HG02870 (cell line): Measurements from ENCODE around the gene MAPK4.
"Not testable (repeated sequence)": the region's sequence is repeated elsewhere in the genome, so short reads cannot be mapped to it uniquely, and the experiment has no call there.

ENCODE experiments used
- ATAC-seq: cut with Tn5 transposase; IDR thresholded peaks from one replicate; pipeline ENCODE4 v1.9.1; 2021; ENCODE audit warnings: mild to moderate bottlenecking, moderate library complexity; ENCODE audit not compliant: unreplicated experiment

MAPK4 gene

DNA sequence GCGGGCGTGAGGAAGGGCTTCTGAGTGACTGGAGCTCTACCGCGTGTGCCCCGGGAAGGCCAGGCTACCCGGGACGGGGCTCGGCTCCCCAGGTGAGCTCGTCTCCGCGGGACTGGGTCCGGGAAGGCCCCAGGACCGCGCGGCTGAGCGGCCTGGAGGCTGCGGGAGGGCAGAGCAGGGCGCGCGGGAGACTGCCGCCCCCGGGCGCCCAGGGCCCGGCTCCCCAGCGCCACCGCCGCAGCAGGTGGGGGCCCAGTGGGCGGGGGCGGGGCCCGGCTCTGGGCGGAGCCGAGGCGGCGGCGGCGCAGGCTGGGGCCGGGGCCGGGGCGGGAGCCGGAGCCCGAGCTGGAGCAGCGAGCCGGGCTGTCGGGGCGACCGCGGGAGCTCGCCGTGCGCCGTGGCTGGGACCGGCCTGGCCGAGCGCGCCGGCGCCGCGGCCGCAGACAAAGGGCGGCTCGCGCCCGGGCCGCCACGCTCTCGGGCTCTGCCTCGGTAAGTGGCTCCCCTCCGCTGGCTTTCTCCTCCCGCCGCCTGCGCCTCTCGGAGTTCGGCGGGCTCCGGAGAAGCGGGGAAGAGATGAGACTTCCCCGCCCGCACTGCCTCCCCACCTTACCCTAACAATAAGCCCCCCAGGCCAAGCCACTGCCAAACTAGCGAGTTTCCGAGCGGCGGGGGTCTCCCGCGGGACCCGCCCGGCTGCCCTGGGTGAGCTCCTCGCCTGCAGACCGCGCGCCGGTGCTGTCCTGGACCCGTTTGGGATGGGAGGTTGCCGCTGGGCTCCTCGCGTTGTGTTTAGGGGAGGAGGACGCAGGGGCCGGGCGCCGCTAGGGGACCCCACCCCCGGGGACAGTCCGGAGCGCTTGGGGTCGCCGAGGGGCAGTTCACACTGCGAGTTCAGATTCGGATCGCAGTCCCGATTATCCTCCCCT lies at the start of gene MAPK4:
MAPK4 (plus strand) TSS at position 336 of the 929 bp plus-strand sequence. CDS start 103,872 bp downstream, outside the sequence.
- ATAC-seq, result peak; percentile 58

DNA sequence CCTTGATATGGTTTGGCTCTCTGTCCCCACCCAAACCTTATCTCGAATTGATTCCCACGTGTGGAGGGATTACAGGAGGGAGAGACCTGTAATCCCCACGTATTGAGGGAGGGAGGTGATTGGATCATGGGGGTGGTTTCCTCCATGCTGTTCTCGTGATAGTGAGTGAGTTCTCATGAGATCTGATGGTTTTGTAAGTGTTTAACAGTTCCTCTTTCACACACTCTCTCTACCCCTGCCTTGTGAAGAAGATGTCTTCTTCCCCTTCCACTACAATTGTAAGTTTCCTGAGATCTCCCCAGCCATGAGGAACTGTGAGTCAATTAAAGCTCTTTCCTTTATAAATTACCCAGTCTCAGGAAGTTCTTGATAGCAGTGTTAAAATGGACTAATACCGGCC lies 42.6 kb upstream of the MAPK4 start:
- ATAC-seq, result not testable (repeated sequence)

DNA sequence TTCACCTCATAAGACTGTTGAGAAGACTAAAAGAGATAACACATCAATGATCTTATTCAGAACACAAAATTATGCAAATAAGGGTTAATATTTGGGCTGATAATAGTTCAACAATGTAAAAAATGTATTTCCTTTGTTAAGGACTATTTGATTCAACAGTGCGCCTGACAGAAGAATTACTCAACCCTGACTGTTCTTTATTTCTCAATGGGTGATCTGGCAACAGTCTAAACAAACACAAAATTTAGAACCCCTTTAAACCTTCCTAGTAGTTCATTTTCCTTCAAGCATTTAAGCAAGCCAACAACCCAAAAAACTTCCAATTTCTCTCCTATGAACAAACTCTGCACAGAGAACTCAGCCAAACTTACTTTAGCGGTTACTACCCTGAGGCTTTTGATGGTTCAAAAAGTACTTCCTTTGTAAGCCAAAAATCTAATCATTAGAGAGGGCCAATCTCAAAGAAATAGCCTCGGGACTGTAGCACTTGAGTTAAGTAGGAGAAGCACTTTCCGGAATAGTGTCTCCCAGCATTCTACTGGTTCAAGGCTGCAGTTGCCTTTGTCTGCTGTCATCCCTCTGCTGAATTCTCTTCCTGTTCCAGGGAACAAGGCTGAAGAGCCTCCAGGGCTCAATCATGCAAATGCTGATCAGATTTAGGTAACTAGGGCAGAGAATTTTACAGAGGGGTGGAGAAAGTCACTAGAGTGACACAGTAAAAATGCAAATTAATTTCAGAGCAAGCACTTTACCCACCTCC lies 40.9 kb upstream of the MAPK4 start:
- ATAC-seq, result no peak

DNA sequence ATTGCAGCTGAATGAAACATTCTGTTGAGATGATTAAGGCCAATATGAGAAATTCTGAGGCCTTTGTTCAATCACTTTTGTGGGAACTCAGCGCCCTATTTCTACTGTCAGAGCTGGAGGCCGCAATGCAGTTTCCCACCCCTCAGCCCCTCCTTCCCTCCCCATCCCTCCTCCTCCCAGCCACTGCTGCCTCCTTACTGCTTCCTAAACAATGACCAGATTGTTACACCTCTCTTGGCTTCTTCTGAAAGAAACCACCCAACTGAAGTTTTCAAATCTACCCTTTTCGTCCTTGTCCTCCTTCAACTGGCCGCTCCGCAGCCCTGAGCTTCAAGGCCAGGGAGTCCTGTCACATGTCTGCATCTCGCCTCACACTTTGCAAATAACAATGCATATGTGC lies 36.7 kb upstream of the MAPK4 start:
- no peak for ATAC-seq

DNA sequence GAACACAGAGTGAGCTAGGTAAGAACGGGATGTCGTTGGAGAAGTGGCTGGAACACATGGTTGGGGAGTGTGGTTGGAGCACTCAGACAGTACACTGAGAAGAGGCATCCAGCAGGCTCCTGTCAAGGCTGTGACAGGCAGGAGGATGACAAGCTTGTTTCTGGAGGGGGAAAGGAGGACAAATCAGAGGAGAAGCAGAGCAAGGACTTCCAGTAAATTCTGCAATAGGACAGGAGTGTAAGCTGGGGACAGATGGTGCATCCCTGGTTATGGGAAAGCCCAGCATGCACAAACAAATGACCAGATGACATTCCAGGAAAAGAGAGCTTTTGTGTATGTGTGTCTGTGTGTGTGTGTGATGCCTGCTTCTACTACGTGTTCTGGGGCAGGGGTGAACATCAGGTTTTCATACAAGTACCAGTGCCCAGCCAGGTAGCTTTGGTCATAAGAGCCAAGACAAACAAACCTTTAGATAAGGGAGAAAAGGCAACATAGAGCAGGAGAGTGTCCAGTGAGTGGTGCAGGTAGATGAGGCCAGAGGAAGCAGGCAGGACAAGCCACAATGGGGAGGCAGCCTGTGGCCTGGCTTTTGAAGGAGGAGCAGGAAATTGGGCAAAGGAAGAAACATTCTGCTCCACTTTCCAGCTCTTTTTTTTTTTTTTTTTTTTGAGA lies 32.1 kb upstream of the MAPK4 start:
- no peak for ATAC-seq

DNA sequence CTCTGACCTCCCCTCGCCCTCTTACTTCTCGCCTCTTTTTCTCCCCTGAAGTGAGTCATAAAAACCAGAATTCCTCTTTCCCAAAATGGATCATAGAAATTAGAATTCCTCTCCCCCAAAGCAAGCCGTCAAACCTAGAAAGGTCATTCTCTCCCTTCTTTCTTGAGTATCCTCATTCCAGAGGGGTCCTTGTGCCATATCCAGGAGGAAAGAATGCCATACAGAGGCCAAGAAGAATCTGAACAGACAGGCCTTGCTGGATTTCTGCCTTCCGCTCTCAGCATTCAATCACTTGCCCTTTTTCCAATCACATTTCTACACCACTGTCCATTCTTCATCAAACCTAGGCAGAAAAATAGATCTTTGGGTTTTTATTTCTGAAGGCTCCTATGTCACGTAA lies 31.1 kb upstream of the MAPK4 start:
- no peak for ATAC-seq

DNA sequence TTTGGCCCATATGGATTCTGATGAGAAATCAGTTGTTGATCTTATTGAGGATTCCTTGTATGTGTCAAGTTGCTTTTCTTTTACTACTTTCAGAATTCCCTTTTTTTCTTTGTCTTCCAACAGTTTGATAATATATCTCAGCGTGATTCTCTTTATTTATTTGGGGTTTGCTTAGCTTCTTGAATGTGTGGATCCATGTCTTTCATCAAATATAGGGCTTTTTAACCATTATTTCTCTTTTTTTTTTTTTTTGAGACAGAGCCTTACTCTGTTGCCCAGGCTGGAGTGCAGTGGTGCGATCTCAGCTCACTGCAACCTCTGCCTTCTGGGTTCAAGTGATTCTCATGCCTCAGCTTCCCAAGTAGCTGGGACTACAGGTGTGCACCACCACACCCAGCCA lies 26.1 kb upstream of the MAPK4 start:
- not testable (repeated sequence) for ATAC-seq

DNA sequence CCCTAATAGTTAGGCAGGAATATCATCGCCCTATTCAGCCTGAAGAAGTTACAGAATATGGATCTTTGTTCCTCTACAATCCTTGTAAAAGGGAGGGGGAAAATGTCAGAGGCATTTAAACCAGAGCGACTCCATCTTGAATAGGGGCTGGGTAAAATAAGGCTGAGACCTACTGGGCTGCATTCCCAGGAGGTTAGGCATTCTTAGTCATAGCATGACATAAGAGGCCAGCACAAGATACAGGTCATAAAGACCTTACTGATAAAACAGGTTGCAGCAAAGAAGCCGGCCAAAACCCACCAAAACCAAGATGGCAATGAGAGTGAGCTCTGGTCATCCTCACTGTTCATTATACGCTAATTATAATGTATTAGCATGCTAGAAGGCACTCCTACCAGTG lies 15.4 kb upstream of the MAPK4 start:
- ATAC-seq, result not testable (repeated sequence)

DNA sequence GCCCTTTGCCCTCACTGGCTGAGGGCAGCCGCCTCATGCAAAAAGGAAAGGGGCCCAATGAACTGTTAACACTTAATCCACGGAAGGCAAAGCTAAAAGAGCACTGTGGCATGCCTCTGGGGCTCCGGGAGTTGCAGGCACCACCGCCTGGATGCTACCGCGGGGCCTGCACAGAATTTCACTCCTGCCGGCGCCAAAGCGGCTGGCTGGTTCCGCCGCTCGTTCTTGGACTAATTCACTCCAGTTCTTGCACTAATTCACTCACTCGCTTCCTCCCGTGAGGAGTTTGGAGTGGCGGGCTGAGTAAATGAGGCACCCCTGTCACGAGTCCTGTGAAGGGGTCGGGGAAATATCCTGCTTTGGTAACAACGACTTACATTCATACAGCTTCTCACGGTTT lies 14.0 kb upstream of the MAPK4 start:
- no peak for ATAC-seq

DNA sequence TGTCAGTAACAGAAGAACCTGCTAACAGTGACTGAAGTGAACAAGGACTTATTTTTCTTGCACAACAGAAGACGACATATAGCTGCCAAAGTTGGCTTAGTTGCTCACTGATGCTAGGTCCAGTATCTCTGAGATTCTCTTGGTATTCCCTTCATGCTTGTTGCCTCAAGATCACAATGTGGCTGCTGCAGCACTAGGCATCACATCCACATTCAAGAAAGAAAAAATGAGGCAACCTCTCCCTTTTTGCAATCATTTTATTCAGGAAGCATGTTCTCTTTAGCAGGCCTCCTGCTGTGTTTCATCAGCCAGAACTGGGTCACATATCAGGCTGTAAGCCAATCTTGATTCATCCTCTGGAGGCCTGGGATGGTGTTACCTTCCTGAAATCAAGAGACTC lies 11.7 kb upstream of the MAPK4 start:
- ATAC-seq, result no peak

DNA sequence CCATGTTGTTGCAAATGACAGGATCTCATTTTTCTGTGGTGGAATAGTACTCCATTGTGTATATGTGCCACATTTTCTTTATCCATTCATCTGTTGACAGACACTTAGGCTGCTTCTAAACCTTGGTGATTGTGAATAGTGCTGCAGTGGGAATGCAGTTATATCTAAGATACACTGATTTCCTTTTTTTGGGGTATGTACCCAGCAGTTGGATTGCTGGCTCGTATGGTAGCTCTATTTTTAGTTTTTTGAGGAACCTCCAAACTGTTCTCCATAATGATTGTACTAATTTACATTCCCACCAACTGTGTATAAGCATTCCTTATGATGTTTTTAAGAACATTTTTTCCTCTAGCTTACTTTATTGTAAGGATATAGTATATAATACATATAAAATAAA lies 8.2 kb upstream of the MAPK4 start:
- ATAC-seq, result not testable (repeated sequence)

DNA sequence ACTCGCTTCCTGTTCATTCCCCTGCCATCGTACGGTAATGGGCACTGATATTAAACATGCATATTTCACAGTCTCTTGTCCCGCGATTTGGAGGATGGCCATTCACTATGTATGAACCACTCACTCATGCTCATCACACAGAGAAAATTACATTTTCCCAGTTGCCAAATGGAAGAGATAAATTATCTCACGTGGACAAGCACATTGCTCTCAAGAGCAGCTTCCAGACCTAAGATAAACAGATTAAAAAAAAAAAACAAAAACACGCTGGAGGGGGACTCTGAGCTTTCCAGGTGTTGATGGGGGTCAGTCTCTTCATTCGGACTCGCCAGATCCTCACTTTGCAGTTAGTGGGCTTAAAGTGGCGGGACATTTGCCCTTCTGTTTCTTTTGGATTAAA lies 1.7 kb upstream of the MAPK4 start:
- no peak for ATAC-seq

DNA sequence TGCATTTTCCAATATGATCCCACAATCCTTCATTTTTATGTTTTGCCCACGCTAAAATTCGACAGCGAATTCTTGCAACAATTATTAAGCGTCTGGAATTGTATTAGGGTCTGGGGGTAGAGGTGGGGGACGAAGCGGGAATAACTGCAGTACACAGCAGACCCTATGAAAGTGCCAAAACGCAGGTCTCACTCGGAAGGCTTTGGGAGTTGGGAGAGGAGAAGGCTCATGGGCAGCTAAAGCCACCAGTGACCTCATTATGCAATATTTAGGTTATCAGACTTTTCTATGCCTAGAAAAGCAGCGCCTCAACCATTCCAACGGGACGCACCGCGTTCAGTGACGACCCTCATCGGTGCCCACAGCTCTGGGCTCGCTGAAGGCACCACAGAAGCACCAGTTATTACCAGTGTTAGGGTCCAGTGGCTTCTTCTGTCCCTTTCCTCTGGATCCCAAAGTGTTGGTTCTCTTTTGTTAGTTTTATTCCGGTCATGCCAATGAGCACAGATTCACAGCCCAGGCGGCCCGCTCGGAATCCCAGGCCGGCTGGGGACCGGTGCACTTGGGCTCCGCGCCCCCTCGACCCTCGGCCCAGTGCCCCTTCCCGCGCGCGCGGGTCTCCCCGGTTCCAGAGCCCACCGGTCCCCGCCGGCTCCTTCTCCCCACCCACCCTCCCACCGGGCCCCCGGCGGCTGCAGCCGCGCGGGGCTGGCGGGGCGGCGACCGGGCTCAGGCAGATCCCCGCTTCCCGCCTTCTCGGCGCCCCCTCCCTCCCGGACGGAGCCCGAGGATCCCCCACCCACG lies 737 bp upstream of the MAPK4 start:
- ATAC-seq, result no peak

DNA sequence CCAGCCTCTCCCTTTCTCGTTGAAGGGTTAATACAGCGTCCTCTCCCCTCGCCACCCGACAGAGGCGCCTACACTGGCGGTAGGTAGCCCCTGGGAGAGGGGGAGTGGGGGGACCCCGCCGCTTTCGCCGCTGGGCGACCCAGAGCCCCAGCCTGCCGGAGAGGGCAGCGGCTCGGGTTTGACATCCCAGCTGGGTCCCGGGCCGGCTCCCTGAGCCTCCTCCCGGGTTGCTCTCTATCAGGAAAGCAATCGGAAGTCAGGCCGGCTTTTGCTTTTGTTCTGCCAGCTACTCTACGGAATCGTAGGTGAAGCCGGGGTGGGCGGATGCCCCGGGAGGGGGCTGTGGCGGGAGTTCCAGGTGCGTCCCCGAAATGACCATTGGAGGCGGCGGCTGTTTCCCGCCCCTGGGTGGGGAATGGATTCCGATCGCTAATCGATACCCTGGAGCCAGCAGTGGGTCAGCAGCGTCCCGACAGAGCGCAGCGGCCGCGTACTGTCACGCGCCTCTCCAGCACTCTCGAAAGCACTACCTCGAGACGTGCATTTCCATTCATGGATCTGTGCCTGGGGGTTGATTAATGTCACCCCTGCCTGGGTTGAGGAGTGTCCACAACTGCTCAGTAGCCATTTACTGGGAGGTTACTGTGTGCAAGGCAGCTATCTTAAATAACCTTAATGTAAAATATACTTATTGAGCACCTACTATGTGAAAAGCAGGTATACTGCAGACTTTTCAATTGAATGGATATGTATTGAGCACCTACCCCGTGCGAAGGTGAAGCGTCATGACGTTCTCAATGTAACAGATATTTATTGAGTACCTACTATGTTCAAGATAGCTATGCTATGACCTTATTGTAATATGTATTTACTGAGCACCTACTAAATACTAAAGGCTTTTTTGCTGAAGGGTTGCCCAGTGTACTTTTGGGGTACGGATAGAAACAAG lies 1.1 kb downstream of the MAPK4 start:
- ATAC-seq, result no peak

DNA sequence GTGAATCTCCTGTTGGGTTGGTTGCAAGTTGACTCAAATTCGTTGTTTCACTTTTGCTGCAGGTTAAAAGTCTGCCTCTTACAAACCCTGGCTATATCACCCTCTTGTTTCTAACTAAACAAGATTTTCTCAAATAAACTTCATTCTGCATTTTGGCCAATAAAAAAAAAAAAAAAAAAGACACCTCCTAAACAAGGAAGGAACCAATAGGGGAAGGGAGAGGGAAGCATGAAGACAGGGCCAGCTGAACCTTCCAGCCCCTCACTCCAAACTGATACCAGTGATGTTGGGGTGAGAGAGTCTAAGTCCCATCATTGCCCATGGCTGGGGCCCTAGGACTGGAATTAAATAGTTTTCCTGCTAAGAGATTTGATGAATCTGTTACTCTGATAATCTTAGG lies 2.4 kb downstream of the MAPK4 start:
- not testable (repeated sequence) for ATAC-seq

DNA sequence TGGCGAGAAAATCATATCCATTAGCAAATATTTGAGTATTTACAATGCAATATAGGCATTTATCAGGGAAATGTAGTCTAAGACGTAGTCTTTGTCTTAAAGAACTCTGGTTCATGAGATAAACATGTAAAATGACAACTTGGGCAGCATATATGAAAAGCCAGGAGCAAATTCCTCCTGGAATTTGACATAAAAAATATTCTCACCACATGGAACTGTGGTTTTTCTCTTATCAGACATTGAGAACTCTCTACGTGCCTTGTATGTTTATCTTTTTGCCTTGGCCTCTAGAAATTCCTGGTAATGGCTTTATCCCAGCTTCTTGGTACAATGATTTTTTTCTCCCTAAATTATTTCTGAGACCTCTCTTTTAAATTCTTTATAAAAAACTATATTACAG lies 2.8 kb downstream of the MAPK4 start:
- ATAC-seq, result no peak

DNA sequence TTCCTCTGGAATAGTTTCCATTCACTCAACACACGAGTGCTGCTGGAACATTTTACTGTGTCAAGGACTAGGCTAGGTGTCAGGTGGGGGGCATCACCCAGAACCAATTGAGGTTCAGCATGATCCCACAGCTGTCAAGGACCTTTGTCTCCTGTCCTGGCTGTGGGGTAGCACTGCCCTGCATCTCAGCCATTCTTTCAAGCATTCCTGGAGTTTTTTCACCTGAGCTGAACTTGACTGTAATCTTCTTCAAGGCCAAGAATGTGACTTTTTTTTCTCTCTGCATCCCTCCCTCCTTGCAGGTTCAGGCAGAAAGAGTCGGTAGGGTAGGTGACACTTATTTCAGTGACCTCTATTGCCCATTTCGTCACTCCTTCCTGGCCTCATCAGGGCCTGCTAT lies 3.5 kb downstream of the MAPK4 start:
- no peak for ATAC-seq

DNA sequence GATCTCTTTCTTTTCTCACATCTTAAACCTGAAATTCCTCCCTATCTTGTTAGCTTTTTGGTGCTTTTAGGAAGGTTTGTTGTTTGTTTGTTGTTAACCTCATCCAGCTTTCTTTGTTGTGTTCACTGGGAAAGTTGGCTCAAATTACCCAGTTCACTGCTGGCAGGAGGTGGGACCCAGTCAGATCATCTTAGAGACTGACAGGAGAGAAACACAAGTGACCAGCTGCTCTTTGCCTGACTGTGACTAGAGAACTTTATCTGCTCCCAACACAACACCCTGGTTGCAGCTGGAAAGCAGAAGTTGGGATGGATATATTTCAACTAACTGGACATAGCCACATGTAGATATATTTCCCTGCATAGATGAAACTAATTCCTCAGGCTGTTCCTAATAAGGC lies 10.0 kb downstream of the MAPK4 start:
- ATAC-seq, result no peak

DNA sequence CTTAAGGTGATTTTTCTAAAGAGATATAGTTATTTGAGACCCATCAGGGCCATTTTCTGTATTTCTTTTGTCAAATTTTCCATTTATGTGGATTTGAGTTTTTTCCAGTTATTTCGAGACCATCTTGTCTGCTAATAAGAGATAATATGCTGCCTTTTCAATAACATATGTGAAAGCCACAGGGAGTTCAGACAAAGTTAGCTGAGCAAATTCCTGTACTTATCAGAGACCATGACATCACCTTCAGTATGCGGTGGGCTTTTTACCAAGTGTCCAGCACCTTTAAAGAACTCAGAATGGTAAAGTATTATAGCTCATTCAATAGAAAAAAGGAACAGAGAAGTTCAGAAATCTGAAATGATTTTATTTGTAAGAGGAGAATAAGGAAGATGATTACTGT lies 11.7 kb downstream of the MAPK4 start:
- ATAC-seq, result no peak

DNA sequence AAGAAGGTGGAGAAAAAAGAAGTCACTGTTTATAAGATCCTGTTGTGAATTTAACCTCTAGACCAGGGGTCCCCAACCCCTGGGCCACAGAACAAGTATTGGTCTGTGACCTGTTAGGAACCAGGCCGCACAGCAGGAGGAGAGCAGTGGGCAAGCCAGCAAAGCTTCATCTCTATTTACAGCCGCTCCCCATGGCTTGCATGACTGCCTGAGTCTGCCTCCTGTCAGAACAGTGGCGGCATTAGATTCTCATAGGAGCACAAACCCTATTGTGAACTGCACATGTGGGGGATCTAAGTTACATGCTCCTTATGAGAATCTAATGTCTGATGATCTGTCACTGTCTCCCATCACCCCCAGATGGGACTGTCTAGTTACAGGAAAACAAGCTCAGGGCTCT lies 13.3 kb downstream of the MAPK4 start:
- ATAC-seq, result not testable (repeated sequence)
